ENCODE measurements around the gene POLD4. TPM values are rescaled to one million over a fixed set of nuclear protein-coding genes. Genes with fewer than 3 reads are reported as not detected.
A peak's percentile ranks its signal among the peaks of the same experiment; 100 is the strongest.

Gene POLD4
- total RNA-seq, 1 experiment from 2014 or later = 19.5 TPM

DNA sequence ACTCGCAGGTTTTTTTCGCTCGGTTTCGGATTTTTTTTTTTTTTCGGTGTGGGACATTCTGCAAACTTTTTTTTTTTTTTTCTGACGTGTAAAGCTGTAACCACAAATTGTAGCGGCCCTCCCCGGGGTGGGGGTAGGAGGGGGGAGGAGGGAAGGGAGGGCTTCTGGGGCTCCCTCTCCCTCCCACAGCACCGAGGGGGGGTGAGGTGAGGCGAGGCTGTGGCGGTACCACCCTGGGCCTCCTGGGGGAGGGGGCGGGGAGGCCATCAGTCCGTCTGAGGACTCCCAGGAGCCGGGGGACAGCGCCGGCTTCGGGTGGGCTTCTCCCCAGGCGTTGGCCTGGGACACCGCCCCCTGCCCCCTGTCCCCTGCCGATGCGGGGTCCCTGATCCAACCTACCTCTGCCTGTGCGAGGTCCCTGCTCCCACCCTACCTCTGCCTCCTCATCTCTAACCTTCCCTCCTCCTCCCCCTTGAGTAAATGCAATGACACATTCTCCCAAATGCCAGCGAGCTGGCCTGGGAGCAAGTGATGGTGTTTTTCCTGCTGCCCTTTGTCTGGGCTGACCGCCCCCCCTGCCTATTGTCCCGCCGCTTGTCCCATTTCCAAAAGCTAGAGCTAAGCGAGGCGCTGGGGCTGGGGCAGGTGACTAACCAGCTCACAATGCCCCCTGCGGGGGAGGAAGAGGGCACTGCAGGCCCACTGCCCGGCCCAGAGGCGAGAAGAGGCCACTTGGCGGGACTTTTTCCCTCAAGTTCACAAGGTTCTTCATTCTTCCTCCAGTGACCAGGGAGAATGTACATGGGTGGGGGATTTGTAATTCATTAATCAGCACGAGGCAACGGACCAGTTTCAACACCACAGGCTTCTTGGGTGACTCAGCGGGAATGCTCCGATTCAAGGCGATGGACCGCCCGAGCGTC lies 20.6 kb upstream of the POLD4 start:
- no peak overlapping the region for H3K23ac ChIP-seq (ENCODE audit: insufficient read length, low read depth, low read length)
- H2BK5ac ChIP-seq (ENCODE audit: insufficient read length, low read length) = no peak overlapping the region
- H3K27ac ChIP-seq (ENCODE audit: insufficient read length, low read depth, low read length) = no peak overlapping the region
- no peak overlapping the region for H4K91ac ChIP-seq (ENCODE audit: insufficient read length, low read depth, low read length)
- no peaks in the 10 kb centered on the region for H4K20me1 ChIP-seq (ENCODE audit: control insufficient read depth, insufficient read depth, insufficient read length)
- no CpG with 5 or more reads among the region's 40 CpGs for WGBS (ENCODE audit: extremely low coverage, insufficient read length, low lambda C conversion rate)
- Mint-ChIP-seq H3K36me3 (ENCODE audit: insufficient read depth in 1 of 3, low read depth in 3 of 3) (no peaks in the 10 kb centered on the region; a peak in 1 of 7 replicates), H3K9me3 (no peaks in the 10 kb centered on the region; a peak in 2 of 5 replicates), H3K4me3 (peak overlapping the region; percentile 74 to 91), H3K27ac (0 out of 7 replicates have a peak overlapping the region, but pooled peaks of 1 of the 3 experiments have one; percentile 52), H3K4me1 (peaks cover 51 to 59% of the 10 kb centered on the region in 2 experiments), H3K27me3 (ENCODE audit: low read depth) (peaks cover 84% of the 10 kb centered on the region)
- no peaks in the 10 kb centered on the region for H3K79me1 ChIP-seq (ENCODE audit: insufficient read depth, low read depth, low read length, poor library complexity, severe bottlenecking)
- no peaks in the 10 kb centered on the region for H3K9me3 ChIP-seq (ENCODE audit: control insufficient read depth, low read depth, low read length)
- no peak overlapping the region for H3K4ac ChIP-seq (ENCODE audit: low read depth, low read length)
- H4K8ac ChIP-seq (replicated peaks; ENCODE audit: insufficient read length, low read depth, low read length) = no peak overlapping the region
- H3K79me2 ChIP-seq (ENCODE audit: insufficient read depth, low read length) = no peaks in the 10 kb centered on the region
- H3K9ac ChIP-seq (ENCODE audit: extremely low read depth, insufficient read length, low read length) = no peak overlapping the region
- H3K4me2 ChIP-seq (ENCODE audit: insufficient read depth, insufficient read length, low read length) = peak overlapping the region; percentile 88
- no peak overlapping the region for H2AFZ ChIP-seq (ENCODE audit: low read length)
- no peak overlapping the region for H2BK12ac ChIP-seq (ENCODE audit: insufficient read length, low read depth, low read length)
- no peak overlapping the region for H4K5ac ChIP-seq (ENCODE audit: insufficient read length, low read depth, low read length)
- peaks cover 7% of the 10 kb centered on the region; the same call in 1 of the 2 replicates for H3K4me1 ChIP-seq (ENCODE audit: insufficient read depth, low read length)
- no peak overlapping the region for H3K14ac ChIP-seq (ENCODE audit: insufficient read depth, low read length)
- H3K27me3 ChIP-seq (ENCODE audit: insufficient read depth, low read length) = peaks cover 10% of the 10 kb centered on the region; the same call in 1 of the 2 replicates
- no peak overlapping the region for H2BK15ac ChIP-seq (ENCODE audit: low read depth, low read length)
- peak; percentile 85 for DNase-seq
- no peak overlapping the region for H2AK5ac ChIP-seq (ENCODE audit: insufficient read length, low read length)
- H3T11ph ChIP-seq (ENCODE audit: low read length) = no peak overlapping the region
- H3K56ac ChIP-seq (ENCODE audit: insufficient read length, low read depth, low read length) = no peak overlapping the region
- H3K23me2 ChIP-seq (ENCODE audit: insufficient read length, low read depth, low read length, poor library complexity, severe bottlenecking) = peaks cover 30% of the 10 kb centered on the region
- TF ChIP-seq, protein P1, sequence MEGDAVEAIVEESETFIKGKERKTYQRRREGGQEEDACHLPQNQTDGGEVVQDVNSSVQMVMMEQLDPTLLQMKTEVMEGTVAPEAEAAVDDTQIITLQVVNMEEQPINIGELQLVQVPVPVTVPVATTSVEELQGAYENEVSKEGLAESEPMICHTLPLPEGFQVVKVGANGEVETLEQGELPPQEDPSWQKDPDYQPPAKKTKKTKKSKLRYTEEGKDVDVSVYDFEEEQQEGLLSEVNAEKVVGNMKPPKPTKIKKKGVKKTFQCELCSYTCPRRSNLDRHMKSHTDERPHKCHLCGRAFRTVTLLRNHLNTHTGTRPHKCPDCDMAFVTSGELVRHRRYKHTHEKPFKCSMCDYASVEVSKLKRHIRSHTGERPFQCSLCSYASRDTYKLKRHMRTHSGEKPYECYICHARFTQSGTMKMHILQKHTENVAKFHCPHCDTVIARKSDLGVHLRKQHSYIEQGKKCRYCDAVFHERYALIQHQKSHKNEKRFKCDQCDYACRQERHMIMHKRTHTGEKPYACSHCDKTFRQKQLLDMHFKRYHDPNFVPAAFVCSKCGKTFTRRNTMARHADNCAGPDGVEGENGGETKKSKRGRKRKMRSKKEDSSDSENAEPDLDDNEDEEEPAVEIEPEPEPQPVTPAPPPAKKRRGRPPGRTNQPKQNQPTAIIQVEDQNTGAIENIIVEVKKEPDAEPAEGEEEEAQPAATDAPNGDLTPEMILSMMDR (conservative IDR thresholded peaks at IDR 0.05) = peak; percentile 50
- H3K18ac ChIP-seq (ENCODE audit: insufficient read length, low read depth, low read length) = no peak overlapping the region
- no peak overlapping the region for H2BK20ac ChIP-seq (ENCODE audit: low read depth, low read length, poor library complexity, severe bottlenecking)
- H2BK120ac ChIP-seq (ENCODE audit: low read depth, low read length, poor library complexity, severe bottlenecking) = no peak overlapping the region

All from H9 (cell line).